Measurements from ENCODE around the gene RFTN1.

Gene RFTN1

GRCh38 chr3:16352428-16352827 lies 161.1 kb downstream of the RFTN1 start:
- DNase-seq: no peak

- no peak for DNase-seq
Measured at GRCh38 chr3:16350597-16351318, 162.7 kb downstream of the RFTN1 start.

GRCh38 chr3:16349986-16350596 lies 163.4 kb downstream of the RFTN1 start:
- peak; percentile 30 to 57 (median 46) for DNase-seq

- no peak for DNase-seq
Measured at GRCh38 chr3:16347548-16347947, 166.0 kb downstream of the RFTN1 start.

GRCh38 chr3:16346413-16347081 lies 167.0 kb downstream of the RFTN1 start:
- no peak for DNase-seq

- DNase-seq: no peak
Measured at GRCh38 chr3:16343101-16343500, 170.4 kb downstream of the RFTN1 start.

- peak; percentile 83 to 93 (median 91) for DNase-seq
Measured at GRCh38 chr3:16338999-16339398, 174.5 kb downstream of the RFTN1 start.

GRCh38 chr3:16337856-16338540 lies 175.5 kb downstream of the RFTN1 start:
- peak; percentile 31 to 52 (median 45) for DNase-seq

- DNase-seq: no peak
Measured at GRCh38 chr3:16336825-16337224, 176.7 kb downstream of the RFTN1 start.

- DNase-seq: no peak
Measured at GRCh38 chr3:16335772-16336645, 177.5 kb downstream of the RFTN1 start.

- no peak for DNase-seq
Measured at GRCh38 chr3:16335333-16335732, 178.2 kb downstream of the RFTN1 start.

GRCh38 chr3:16334909-16335308 lies 178.6 kb downstream of the RFTN1 start:
- no peak for DNase-seq

GRCh38 chr3:16332904-16333426 lies 180.5 kb downstream of the RFTN1 start:
- DNase-seq: no peak

GRCh38 chr3:16331319-16331883 lies 182.1 kb downstream of the RFTN1 start:
- no peak for DNase-seq

- DNase-seq: no peak
Measured at GRCh38 chr3:16330351-16330750, 183.1 kb downstream of the RFTN1 start.

GRCh38 chr3:16329826-16330129 lies 183.7 kb downstream of the RFTN1 start:
- DNase-seq: no peak

GRCh38 chr3:16329036-16329825 lies 184.3 kb downstream of the RFTN1 start:
- DNase-seq: no peak

GRCh38 chr3:16328124-16328523 lies 185.4 kb downstream of the RFTN1 start:
- DNase-seq: no peak

- DNase-seq: no peak
Measured at GRCh38 chr3:16326724-16327349, 186.7 kb downstream of the RFTN1 start.

- no peak for DNase-seq
Measured at GRCh38 chr3:16325850-16326249, 187.6 kb downstream of the RFTN1 start.

- no peak for DNase-seq
Measured at GRCh38 chr3:16323737-16324136, 189.8 kb downstream of the RFTN1 start.

Data from suppressor macrophage treated with lipopolysaccharide for 1 hour (primary cell).